ENCODE results near the gene TBC1D3B.
"Not testable (repeated sequence)": the region's sequence is repeated elsewhere in the genome, so short reads cannot be mapped to it uniquely, and the experiment has no call there.

Gene TBC1D3B

DNA sequence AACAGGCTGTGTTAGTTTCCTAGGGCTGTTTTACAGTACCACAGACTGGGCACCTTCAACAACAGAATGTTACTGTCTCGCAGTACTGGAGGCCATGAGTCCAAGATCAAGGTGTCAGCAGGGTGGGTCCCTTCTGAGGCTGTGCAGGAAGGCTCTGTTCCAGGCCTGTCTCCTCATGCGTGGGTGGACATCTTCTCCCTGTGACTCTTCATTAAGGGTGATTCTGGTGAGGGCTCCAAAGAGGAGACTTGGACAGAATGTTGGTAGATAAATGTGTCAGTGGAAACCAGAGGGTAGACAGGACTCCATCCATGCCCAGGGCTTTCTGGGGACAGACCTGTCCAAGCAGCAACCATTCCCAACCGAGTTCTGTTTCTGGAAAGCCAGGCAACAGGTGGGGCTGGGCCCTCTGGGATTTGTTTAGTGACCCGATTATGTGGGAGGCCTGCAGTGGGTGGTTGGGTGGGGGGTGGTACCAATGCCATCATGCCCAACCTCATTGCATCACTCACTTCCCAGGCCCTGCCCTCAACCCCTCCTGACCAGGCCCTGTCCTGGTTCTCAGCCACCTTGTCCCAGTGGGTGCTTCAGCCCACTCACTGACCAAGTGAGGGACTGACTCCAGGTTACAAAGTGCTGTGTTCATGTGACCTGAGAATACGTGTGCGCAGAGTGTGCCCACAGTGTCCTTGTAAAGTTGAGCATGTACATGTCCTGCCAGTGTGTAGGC lies 5.2 kb upstream of the TBC1D3B start:
- not testable (repeated sequence) for DNase-seq (ENCODE audit: low read depth in 2 of 2)

DNA sequence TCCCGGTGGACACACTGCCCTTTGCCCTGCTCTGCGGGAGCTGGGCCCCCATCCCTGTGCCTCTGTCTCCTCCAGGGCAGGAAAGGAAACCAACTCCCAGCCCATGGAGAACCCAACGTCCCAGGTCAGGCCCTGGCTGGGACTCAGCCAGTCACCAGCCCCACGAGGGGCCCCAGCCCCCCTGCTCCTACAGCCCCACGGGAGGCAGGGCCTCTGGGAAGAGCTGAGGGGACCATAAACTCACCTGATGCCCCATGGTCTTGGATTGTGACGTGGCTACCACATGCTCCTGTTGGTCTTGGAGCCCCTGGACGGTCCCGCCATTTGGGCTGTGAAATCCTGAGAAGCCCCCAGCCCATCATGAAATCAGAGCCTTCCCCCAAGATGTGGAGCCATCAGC lies 7.6 kb downstream of the TBC1D3B start:
- DNase-seq (ENCODE audit: low read depth in 2 of 2): not testable (repeated sequence)

DNA sequence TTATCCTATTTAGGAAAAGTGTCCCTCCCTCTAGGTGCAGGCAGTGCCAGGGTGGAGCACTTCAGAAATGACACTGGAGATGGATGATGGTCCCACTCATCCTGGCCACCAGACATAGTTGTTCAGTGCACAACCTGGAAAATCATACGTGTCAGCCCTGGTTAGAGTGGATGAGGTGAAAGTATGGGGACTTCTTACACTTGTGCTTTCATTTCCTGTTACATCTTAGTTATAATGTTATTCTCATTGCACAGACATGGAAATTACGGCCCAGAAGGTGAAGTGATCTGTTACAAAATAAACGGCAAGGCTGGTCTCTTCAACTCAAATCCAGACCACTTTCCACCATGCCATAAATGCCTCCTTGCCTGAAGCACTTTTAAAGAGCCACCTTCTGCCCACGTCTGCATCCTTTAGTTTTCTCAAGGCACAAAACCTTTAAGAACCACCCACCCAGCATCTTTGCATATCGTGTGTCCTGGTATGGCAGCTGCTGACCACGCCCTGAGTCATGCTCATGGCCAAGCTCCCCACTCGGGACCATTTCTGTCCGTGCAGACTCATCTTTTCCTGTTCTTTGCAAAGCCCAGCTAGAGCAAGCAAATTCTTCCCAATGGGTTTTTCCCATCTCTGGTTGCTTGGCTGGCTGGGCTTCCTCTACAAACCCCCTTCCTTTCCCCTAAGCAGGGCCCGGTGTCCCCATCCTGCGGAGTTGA lies 22.4 kb downstream of the TBC1D3B start:
- no peak for DNase-seq (ENCODE audit: low read depth in 2 of 2)

DNA sequence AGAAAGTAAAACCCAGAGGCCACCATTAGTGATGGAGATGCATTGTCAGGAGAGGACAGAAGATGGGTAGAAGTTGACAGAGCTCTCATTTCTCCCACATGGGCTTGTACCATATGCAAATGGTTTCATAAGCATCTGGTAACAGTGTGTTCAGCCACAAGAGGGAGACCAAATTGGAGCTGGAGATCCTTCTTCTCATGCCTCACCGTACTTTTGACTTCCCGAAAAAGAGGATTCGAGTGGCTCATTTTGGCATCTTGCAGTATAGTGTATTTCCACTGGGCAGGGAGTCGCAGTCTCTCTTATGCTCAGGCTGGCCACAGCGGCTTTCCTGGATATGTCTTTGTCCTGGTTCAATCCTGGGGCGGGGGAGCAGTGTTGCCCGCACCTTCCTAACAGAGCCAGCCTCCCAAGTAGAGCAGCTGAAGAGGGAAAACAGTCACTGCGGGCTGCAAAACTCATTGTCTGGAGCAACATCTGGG lies 23.8 kb downstream of the TBC1D3B start:
- no peak for DNase-seq (ENCODE audit: low read depth in 2 of 2)

DNA sequence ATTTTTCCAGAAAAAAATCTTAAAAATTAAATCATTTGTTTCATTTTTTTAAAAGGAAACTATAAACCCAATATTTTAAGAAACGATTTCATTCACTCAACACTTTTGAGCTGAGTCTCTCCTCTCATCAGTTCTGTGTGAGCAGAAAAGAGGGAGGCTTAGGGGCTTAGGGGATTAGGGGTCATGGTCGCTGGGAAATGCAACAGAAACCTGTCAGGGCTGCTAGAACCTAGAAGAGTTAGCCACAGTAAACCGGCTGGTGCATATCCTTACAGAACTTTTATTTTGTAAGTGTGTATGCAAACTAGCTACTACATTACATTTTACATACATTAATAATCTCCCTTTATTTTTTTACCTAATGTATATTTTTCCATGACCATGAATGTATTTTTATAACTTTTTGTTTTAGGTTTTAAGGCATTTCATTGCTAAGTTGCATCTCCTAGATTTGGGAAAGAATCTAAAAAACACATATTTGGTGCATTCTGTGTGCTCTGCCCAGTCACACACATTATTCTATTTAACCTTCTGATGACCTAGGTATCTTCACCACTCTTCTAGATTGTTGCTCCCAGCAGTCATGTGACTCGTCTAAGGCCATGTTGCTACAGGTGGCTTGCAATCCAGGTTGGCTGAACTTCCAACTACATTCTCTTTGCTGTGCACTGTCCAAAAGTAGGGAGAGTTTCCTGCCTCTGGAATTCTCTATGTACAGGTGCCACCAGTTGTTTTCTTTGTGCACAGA lies 24.4 kb downstream of the TBC1D3B start:
- DNase-seq (ENCODE audit: low read depth in 2 of 2): no peak

DNA sequence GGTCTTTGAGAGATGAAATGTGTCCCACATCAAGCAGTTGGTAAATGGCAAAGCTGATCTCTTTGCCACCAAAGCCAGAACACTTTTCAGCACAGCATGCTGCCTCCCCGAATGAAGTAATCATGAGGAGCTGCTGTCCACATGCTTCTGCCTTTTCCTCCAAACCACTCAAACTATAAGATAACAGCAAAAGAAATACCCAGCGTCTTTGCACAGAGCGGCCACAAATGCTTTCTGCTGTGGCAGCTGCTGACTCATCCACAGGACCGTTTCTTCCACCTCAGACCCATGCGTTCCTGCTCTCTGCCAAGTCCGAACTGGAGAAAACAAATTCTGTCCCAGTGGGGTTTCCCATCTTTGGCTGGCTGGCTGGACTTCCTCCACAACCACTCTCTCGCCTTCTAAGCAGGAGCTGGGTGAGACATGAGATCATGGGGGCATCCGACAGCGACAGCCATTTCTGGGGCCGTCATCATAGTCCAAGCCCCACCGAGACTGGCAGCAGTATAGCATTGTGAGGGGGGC lies 27.1 kb downstream of the TBC1D3B start:
- DNase-seq (ENCODE audit: low read depth in 2 of 2): no peak

DNA sequence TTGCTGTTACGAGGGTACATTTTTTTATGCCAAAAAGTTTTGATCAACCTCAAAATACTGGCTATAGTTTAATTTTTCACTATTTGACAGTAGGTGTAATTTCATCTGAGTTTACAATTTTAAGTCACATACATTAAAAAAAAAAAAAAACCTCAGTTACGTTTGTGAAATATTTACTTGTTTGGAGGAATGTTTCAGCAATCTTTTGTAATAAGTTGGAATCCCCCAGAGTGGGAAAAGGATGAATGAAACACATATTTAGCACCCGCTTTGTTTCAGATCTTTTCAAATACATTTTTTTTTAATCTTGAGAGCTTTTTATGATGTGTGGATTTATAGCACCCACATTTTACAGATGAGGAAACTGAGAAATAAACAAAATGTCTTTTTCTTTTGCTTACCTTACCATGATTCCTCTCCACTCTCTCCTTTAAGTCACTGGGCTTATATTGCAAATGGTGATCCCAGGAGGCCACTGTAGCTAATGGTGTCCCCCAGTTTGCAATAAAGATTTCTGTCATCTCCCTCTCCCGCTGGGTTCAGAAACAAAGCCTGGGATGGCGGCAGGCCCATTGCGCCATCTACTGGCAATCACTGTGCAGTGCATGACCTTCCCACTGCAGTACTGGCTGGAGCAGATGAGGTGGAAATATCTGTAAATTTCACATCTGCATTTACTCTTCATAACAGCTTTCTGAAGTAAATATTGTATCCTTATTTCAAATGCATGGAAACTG lies 27.7 kb downstream of the TBC1D3B start:
- DNase-seq (ENCODE audit: low read depth in 2 of 2): peak; percentile 31 to 33

DNA sequence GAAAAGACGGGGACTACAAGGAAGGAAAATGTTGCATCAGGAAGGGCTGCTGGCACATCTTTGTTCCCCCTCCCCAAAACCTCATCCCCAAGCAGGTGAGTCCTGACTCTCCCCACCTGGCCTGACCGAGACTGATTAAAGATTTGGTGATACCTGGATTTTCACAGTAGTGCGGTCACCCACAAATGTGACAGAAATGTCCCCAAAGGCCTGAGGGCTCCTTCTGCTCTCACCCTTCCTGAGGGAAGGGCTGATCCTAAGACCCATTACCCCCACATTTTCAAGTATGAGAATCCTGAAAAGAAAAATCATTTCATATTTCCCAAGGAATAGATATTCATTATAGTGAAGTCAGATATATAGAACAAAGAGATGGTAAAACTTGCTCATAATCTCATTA lies 28.8 kb downstream of the TBC1D3B start:
- no peak for DNase-seq (ENCODE audit: low read depth in 2 of 2)

DNA sequence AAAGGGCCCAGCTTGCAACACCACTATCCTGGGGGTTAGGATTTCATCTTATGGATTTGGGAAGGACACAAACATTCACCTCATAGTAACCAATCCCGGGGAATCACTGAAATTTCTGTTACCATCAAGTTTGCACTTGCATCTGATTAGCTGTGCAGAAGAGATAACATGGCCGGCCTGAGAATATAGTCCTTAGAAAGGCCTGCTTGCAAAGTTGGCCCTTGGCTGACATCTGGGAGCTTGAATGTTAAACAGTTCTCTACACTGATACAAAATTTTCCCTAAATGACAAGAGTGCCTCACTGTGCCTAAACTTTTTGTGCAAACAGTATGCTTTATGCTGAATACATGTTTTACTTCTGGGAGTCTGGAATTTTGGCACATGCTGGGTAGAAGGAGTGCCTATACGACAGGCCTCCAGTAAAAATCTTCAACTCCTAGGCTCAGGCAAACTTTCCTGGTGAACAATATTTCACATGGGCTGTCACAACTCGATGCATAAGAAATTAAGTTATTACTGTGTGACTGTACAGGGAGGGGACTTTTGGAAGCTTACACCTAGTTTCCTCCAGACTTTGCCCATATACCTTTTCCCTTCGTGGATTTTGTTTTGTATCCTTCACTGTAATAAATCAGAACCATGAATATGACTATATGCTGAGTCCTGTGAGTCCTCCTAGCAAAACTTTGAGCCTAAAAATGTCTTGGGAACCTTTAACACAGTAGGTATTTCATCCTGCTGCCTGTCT lies 31.3 kb downstream of the TBC1D3B start:
- DNase-seq (ENCODE audit: low read depth in 2 of 2): no peak

DNA sequence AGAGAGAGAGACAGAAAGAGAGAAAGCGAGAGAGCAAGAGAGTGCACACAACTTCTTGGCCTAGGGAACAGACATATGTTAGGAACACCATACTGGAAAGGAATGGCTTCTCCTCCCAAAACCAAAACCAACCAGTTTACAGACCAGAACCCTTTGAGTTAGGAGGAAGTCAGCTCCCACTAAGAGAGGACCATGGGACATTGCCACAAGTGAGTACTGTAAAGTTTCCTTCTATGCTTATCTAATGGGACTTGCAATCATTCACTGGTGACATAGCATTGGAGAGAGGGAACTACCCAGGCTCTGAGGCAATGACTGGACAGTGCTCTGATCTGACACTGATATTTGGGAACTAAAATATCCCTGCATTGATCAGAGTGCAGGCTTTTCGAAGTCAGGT lies 32.4 kb downstream of the TBC1D3B start:
- no peak for DNase-seq (ENCODE audit: low read depth in 2 of 2)

DNA sequence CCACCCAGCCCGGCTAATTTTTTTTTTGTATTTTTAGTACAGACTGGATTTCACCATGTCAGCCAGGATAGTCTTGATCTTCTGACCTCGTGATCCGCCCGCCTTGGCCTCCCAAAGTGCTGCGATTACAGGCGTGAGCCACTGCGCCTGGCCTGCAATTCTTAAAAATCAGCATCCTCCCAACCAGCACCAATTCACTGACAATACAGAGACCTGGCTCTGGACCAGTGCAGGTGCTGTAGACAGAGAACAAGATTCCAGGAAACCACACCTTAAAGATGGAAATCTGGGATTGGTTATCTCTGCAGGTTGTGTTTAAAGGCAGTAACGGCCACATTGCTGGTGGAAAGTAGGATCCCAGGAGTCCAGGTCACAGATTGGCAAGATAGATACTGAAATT lies 33.6 kb downstream of the TBC1D3B start:
- DNase-seq (ENCODE audit: low read depth in 2 of 2): no peak

DNA sequence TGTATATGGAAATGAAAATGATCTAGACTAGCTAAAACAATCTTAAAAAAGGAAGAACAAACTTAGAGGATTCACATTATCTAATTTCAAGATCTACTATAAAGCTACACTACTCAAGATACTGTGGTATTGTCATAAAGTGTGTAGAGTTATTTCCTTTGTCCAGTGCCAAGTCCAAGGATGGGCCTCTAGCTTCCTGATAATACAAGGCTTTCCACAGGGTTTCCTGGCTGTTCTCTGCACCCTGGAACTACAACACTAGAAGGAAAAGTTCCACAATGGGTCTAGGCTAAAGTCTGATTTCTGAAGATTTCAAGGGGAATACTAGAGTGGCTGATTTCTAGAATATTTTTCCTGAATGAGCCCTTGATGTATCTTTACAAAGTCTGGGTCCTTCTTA lies 34.2 kb downstream of the TBC1D3B start:
- DNase-seq (ENCODE audit: low read depth in 2 of 2): no peak

DNA sequence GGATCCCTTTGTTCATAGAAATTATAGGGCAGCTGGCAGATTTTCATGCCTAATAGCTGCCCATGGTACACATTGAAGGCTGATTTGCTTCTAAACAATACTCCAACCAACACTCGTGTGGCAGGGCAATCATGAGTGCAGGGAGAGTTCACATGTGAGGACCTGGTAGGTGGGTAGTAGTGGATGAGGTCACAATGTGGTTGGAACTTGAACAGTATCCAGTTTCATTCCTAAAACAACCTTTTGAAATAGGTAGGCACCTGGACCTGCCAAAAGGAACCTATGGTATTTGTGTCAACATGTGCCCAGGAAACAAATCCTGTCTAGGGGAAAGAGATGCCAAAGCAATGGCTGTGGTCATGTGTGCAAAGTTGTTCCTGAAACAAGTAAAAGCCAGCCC lies 40.0 kb downstream of the TBC1D3B start:
- no peak for DNase-seq (ENCODE audit: low read depth in 2 of 2)

DNA sequence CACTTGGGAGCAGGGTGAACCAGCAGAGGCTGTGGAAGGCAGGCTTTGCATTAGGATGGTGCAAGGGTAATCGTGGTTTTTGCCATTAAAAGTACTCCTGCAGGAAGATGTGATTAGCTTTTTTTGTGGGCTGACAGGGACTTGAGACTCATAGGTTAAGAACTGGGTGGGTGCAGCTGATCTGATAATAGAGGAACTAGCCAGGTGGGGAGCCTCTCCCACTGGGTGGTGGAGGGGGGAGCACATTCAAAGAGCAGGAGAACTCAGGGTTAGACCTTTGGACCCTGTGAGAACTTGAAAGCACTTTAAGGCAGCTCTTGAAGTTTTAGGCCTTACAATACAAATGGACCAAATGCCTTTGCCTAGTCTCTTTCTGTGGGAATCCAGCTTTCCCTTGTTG lies 40.4 kb downstream of the TBC1D3B start:
- no peak for DNase-seq (ENCODE audit: low read depth in 2 of 2)

DNA sequence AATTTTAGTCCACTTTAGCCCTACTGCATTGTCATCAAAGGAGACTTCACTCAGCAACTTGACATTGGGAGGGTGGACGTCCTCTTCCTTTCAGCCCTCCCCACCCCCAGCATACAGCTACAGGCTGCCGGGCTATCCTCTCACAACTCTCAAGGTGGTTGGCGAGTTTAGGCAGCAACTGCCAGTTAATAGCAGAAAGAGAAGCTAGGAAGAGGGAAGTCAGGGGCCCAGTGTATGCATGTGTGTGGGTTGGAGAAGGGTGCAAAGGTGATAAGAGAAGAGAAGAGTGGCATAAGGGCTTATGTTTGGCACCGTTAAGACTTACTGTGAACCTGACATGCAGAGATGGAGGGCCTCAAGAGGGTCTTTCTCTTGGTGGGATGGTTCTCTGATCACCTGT lies 41.0 kb downstream of the TBC1D3B start:
- no peak for DNase-seq (ENCODE audit: low read depth in 2 of 2)

DNA sequence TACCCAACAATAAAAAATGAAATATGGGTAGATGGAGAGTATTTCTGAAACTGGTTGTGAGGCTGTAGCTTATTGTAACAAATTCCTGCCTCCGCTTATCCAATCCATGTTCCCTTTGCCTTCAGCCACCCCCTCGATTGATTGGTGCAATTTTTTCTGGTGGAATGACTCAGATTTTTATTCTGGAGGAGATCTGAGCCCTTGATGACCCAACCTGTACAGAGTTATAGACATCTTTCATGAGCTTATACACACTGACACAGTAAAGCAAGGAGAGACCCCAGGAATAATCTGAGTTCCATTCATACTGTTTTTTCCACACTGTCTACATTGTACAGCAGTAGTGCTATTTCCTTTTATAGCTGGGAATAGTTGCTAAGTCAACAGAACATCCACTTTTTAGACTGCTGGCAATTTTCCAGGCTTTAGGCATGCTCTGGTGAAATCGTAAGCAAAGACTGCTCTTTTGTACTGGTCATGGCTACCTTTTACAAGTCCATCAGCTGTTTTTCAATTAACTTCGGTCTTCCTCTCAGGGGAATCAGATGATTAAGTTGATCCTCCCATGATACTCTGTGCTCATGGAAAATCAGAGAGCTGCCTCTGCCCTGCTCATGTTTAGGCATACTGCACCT lies 42.7 kb downstream of the TBC1D3B start:
- no peak for DNase-seq (ENCODE audit: low read depth in 2 of 2)

DNA sequence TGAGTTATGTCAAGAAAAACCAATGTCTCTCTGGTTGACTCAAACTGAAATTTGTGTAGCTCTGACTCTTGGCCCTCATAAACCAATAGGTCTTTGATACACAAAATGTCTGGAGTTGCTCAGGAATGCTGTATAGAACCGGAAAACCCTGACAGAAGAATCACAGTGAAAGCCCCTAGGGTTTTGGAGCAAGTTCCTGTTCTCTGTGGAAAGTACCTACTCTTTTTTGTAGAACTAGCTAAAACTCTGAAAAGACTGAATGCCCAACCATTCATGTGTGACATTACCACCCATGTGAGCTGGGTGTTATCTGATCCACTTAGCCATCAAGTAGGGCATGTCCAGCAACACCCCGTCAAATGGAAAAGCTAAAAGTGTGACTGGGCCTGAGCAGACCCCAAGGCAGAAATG lies 44.0 kb downstream of the TBC1D3B start:
- no peak for DNase-seq (ENCODE audit: low read depth in 2 of 2)

DNA sequence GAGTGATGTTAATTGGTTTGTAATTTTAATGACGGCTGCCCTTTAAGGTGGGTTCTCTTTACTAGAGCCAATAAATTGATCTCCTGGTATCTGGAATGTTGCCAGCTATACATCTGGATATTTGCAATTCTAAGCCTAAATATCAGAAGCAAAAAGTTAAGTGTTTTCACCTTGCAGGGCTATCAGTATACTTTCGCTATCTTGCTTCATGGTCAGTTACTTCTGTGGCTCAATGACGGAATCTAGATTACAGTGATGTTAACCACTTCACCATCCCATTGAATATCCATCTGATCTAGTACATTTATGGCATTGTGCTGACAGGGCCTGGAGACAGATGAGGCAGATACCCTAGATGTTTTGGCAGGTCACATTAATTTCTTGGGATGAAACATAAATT lies 44.5 kb downstream of the TBC1D3B start:
- DNase-seq (ENCODE audit: low read depth in 2 of 2): no peak

DNA sequence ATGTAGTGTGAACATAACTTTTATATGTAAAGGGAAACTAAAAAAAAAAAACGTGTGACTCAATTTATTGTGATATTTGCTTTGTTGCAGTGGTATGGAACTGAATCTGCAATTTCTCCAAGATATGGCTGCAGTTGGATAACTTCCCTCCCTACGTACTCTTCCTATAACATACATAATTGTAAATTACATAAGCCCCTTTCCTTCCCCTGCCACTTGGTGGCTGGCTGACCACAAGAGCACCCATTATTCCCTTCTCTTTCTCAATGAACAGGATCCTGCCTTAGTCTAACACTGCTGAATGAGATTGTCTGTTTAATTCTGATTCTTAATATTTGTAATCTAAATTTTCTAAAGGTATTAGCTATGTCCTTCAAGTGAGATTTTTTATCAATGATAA lies 45.0 kb downstream of the TBC1D3B start:
- no peak for DNase-seq (ENCODE audit: low read depth in 2 of 2)

DNA sequence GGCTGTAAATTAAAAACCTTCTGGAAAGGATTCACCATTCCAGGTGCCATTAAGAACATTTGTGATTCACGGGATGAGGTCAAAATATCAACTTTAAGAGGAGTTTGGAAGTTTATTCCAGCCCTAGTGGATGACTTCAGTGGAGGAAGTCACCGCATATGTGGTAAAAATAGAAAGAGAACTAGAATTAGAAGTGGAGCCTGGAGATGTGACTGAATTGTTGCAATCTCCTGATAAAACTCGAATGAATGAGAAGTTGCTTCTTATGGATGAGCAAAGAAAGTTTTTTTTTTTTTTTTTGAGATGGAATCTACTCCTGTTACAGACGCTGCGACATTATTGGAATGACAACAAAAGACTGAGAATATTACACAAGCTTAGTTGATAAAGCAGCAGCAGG lies 46.1 kb downstream of the TBC1D3B start:
- DNase-seq (ENCODE audit: low read depth in 2 of 2): no peak

DNA sequence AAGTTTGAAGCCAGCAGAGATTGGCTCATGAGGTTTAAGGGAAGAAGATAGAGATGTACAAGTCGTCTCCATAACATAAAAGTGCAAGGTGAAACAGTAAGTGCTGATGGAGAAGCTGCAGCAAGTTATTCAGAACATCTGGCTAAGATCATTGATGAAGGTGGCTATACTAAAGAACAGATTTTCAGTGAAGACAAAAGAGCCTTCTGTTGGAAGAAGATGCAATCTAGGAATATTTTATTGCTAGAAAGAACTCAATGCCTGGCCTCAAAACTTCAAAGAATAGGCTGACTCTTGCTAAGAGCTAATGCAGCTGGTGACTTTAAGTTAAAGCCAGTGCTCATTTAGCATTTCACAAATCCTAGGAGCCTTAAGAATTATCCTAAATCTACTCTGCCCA lies 46.8 kb downstream of the TBC1D3B start:
- no peak for DNase-seq (ENCODE audit: low read depth in 2 of 2)

Data from stimulated activated CD8-positive, alpha-beta memory T cell treated with anti-CD3 and anti-CD28 coated beads, Interleukin-2, amount 100 ng/mL, for 1 hour (primary cell).